GM19238 (cell line): ENCODE measurements around the gene PMS1.
"Not testable (repeated sequence)": the region's sequence is repeated elsewhere in the genome, so short reads cannot be mapped to it uniquely, and the experiment has no call there.

Experiments
- DNase-seq: peaks from one replicate; pipeline ENCODE4 v3.0.0; 2011; ENCODE audit warnings: low spot score; ENCODE audit not compliant: insufficient read length

PMS1 gene

GRCh38 chr2:189803431-189803830, 19.2 kb downstream of the PMS1 start:
- no peak for DNase-seq

- DNase-seq, result no peak
Observed at GRCh38 chr2:189818249-189819038, 34.2 kb downstream of the PMS1 start.

- DNase-seq, result no peak
Observed at GRCh38 chr2:189819297-189819704, 35.1 kb downstream of the PMS1 start.

- no peak for DNase-seq
Observed at GRCh38 chr2:189821953-189822748, 37.9 kb downstream of the PMS1 start.

- DNase-seq, result no peak
Observed at GRCh38 chr2:189824694-189825396, 40.6 kb downstream of the PMS1 start.

- no peak for DNase-seq
Observed at GRCh38 chr2:189826039-189826438, 41.8 kb downstream of the PMS1 start.

GRCh38 chr2:189829102-189829833, 45.0 kb downstream of the PMS1 start:
- DNase-seq, result no peak

GRCh38 chr2:189830510-189830909, 46.3 kb downstream of the PMS1 start:
- DNase-seq, result no peak

- DNase-seq, result no peak
Observed at GRCh38 chr2:189834059-189834458, 49.8 kb downstream of the PMS1 start.

- DNase-seq, result not testable (repeated sequence)
Observed at GRCh38 chr2:189834642-189835041, 50.4 kb downstream of the PMS1 start.

- DNase-seq, result no peak
Observed at GRCh38 chr2:189835855-189836558, 51.8 kb downstream of the PMS1 start.

GRCh38 chr2:189836644-189837043, 52.4 kb downstream of the PMS1 start:
- no peak for DNase-seq

GRCh38 chr2:189837326-189837725, 53.1 kb downstream of the PMS1 start:
- no peak for DNase-seq

GRCh38 chr2:189841019-189841418, 56.8 kb downstream of the PMS1 start:
- DNase-seq, result no peak

GRCh38 chr2:189848276-189848675, 64.0 kb downstream of the PMS1 start:
- no peak for DNase-seq

- no peak for DNase-seq
Observed at GRCh38 chr2:189849550-189849949, 65.3 kb downstream of the PMS1 start.

- DNase-seq, result no peak
Observed at GRCh38 chr2:189851174-189851826, 67.0 kb downstream of the PMS1 start.

GRCh38 chr2:189854187-189854586, 69.9 kb downstream of the PMS1 start:
- no peak for DNase-seq

- DNase-seq, result no peak
Observed at GRCh38 chr2:189854940-189855339, 70.7 kb downstream of the PMS1 start.

- no peak for DNase-seq
Observed at GRCh38 chr2:189858291-189858690, 74.0 kb downstream of the PMS1 start.
